Fibroblast of mammary gland (primary cell): ENCODE measurements around the gene CNKSR3.

ENCODE experiments used
- DNase-seq: peaks from one replicate; pipeline ENCODE4 v3.0.0-alpha.2; 2010; ENCODE audit warnings: low read depth
- H3K4me3 ChIP-seq: 2 replicates; pipeline ENCODE4 v1.5.1; 2011; ENCODE audit warnings: low read depth, mild to moderate bottlenecking, low read length, moderate library complexity; ENCODE audit not compliant: control insufficient read depth
- CTCF ChIP-seq: conservative IDR thresholded peaks from 2 replicates; pipeline ENCODE4 v1.5.1; 2011; ENCODE audit warnings: low read depth, low read length, inconsistent platforms; ENCODE audit not compliant: control insufficient read depth, insufficient read depth

CNKSR3 gene

GRCh38 chr6:154379585-154379984 lies 130.9 kb downstream of the CNKSR3 start:
- no peak for TF ChIP-seq CTCF
- no peak overlapping the region for H3K4me3 ChIP-seq

GRCh38 chr6:154378518-154378917 lies 132.0 kb downstream of the CNKSR3 start:
- H3K4me3 ChIP-seq, result no peak overlapping the region

More at GRCh38 chr6:154379585-154379984, 130.9 kb downstream of the CNKSR3 start:
- no peak for DNase-seq

GRCh38 chr6:154377726-154378125 lies 132.8 kb downstream of the CNKSR3 start:
- no peak overlapping the region for H3K4me3 ChIP-seq
- TF ChIP-seq CTCF, result no peak
- no peak for DNase-seq

More at GRCh38 chr6:154378518-154378917, 132.0 kb downstream of the CNKSR3 start:
- DNase-seq, result no peak
- no peak for TF ChIP-seq CTCF

GRCh38 chr6:154373971-154374370 lies 136.5 kb downstream of the CNKSR3 start:
- no peak for TF ChIP-seq CTCF
- DNase-seq, result no peak
- H3K4me3 ChIP-seq, result no peak overlapping the region

GRCh38 chr6:154371281-154371680 lies 139.2 kb downstream of the CNKSR3 start:
- TF ChIP-seq CTCF, result no peak
- no peak for DNase-seq
- H3K4me3 ChIP-seq, result no peak overlapping the region

- DNase-seq, result peak; percentile 52
- peak; percentile 53 for TF ChIP-seq CTCF
- H3K4me3 ChIP-seq, result no peak overlapping the region
These were observed 139.9 kb downstream of the CNKSR3 start for GRCh38 chr6:154370545-154370944.

- TF ChIP-seq CTCF, result no peak
- DNase-seq, result peak; percentile 48
- H3K4me3 ChIP-seq, result no peak overlapping the region
These were observed 142.4 kb downstream of the CNKSR3 start for GRCh38 chr6:154367839-154368695.
